ENCODE measurements around the gene ANKH.

The ANKH gene

GRCh38 chr5:14726066-14726838 is 145.3 kb downstream of the ANKH start:
- H3K27me3 ChIP-seq (ENCODE audit: insufficient read depth, low read length), result no peaks in the 10 kb centered on the region
- H3K9ac ChIP-seq (ENCODE audit: low read depth, low read length), result no peak overlapping the region
- peaks cover 22% of the 10 kb centered on the region for H3K4me1 ChIP-seq (ENCODE audit: insufficient read depth, low read length)
- no peaks in the 10 kb centered on the region for H3K36me3 ChIP-seq (ENCODE audit: insufficient read depth, low read depth, low read length)
- H3K27ac ChIP-seq (ENCODE audit: low read length), result no peak overlapping the region
- H3K9me3 ChIP-seq (ENCODE audit: insufficient read depth, low read depth, low read length), result no peaks in the 10 kb centered on the region
- H3K4me3 ChIP-seq (ENCODE audit: low read length), result no peak overlapping the region

- H3K4me1 ChIP-seq (ENCODE audit: insufficient read depth, low read length), result peaks cover 18% of the 10 kb centered on the region
- H3K27ac ChIP-seq (ENCODE audit: low read length), result no peak overlapping the region
These were observed 146.9 kb downstream of the ANKH start for GRCh38 chr5:14724633-14725032.

GRCh38 chr5:14723701-14724132 is 147.9 kb downstream of the ANKH start:
- Histone ChIP-seq H3K4me3 (ENCODE audit: low read length) (no peak overlapping the region), H3K36me3 (ENCODE audit: insufficient read depth, low read depth, low read length) (no peaks in the 10 kb centered on the region), H3K27ac (ENCODE audit: low read length) (no peak overlapping the region), H3K27me3 (ENCODE audit: insufficient read depth, low read length) (no peaks in the 10 kb centered on the region), H3K4me1 (ENCODE audit: insufficient read depth, low read length) (peaks cover 14% of the 10 kb centered on the region), H3K9me3 (ENCODE audit: insufficient read depth, low read depth, low read length) (no peaks in the 10 kb centered on the region), H3K9ac (ENCODE audit: low read depth, low read length) (no peak overlapping the region)

More at GRCh38 chr5:14724633-14725032, 146.9 kb downstream of the ANKH start:
- no peaks in the 10 kb centered on the region for H3K36me3 ChIP-seq (ENCODE audit: insufficient read depth, low read depth, low read length)
- no peak overlapping the region for H3K4me3 ChIP-seq (ENCODE audit: low read length)
- no peaks in the 10 kb centered on the region for H3K27me3 ChIP-seq (ENCODE audit: insufficient read depth, low read length)
- no peak overlapping the region for H3K9ac ChIP-seq (ENCODE audit: low read depth, low read length)
- H3K9me3 ChIP-seq (ENCODE audit: insufficient read depth, low read depth, low read length), result no peaks in the 10 kb centered on the region

GRCh38 chr5:14722923-14723322 is 148.7 kb downstream of the ANKH start:
- Histone ChIP-seq H3K36me3 (ENCODE audit: insufficient read depth, low read depth, low read length) (no peaks in the 10 kb centered on the region), H3K9me3 (ENCODE audit: insufficient read depth, low read depth, low read length) (no peaks in the 10 kb centered on the region), H3K4me1 (ENCODE audit: insufficient read depth, low read length) (peaks cover 9% of the 10 kb centered on the region)

GRCh38 chr5:14721990-14722656 is 149.5 kb downstream of the ANKH start:
- Histone ChIP-seq H3K9me3 (ENCODE audit: insufficient read depth, low read depth, low read length) (no peaks in the 10 kb centered on the region; the same call in 1 of the 2 replicates), H3K9ac (ENCODE audit: low read depth, low read length) (no peak overlapping the region), H3K4me1 (ENCODE audit: insufficient read depth, low read length) (peaks cover 3% of the 10 kb centered on the region), H3K36me3 (ENCODE audit: insufficient read depth, low read depth, low read length) (no peaks in the 10 kb centered on the region), H3K27ac (ENCODE audit: low read length) (no peak overlapping the region), H3K27me3 (ENCODE audit: insufficient read depth, low read length) (no peaks in the 10 kb centered on the region), H3K4me3 (ENCODE audit: low read length) (no peak overlapping the region)

More at GRCh38 chr5:14722923-14723322, 148.7 kb downstream of the ANKH start:
- Histone ChIP-seq H3K4me3 (ENCODE audit: low read length) (no peak overlapping the region), H3K27me3 (ENCODE audit: insufficient read depth, low read length) (no peaks in the 10 kb centered on the region), H3K9ac (ENCODE audit: low read depth, low read length) (no peak overlapping the region), H3K27ac (ENCODE audit: low read length) (no peak overlapping the region)

- no peaks in the 10 kb centered on the region for H3K4me1 ChIP-seq (ENCODE audit: insufficient read depth, low read length)
- H3K9ac ChIP-seq (ENCODE audit: low read depth, low read length), result no peak overlapping the region
- no peaks in the 10 kb centered on the region for H3K27me3 ChIP-seq (ENCODE audit: insufficient read depth, low read length)
- no peak overlapping the region for H3K4me3 ChIP-seq (ENCODE audit: low read length)
- H3K27ac ChIP-seq (ENCODE audit: low read length), result no peak overlapping the region
- H3K36me3 ChIP-seq (ENCODE audit: insufficient read depth, low read depth, low read length), result no peaks in the 10 kb centered on the region
- no peaks in the 10 kb centered on the region; the same call in 1 of the 2 replicates for H3K9me3 ChIP-seq (ENCODE audit: insufficient read depth, low read depth, low read length)
These were observed 151.2 kb downstream of the ANKH start for GRCh38 chr5:14720236-14720923.

GRCh38 chr5:14718778-14719177 is 152.8 kb downstream of the ANKH start:
- Histone ChIP-seq H3K27ac (ENCODE audit: low read length) (no peak overlapping the region), H3K9ac (ENCODE audit: low read depth, low read length) (no peak overlapping the region), H3K4me3 (ENCODE audit: low read length) (no peak overlapping the region), H3K4me1 (ENCODE audit: insufficient read depth, low read length) (no peaks in the 10 kb centered on the region), H3K36me3 (ENCODE audit: insufficient read depth, low read depth, low read length) (peaks cover 5% of the 10 kb centered on the region; the same call in 1 of the 2 replicates), H3K27me3 (ENCODE audit: insufficient read depth, low read length) (no peaks in the 10 kb centered on the region), H3K9me3 (ENCODE audit: insufficient read depth, low read depth, low read length) (no peaks in the 10 kb centered on the region; the same call in 1 of the 2 replicates)

GRCh38 chr5:14716755-14717752 is 154.5 kb downstream of the ANKH start:
- Histone ChIP-seq H3K4me1 (ENCODE audit: insufficient read depth, low read length) (no peaks in the 10 kb centered on the region), H3K9me3 (ENCODE audit: insufficient read depth, low read depth, low read length) (no peaks in the 10 kb centered on the region; the same call in 1 of the 2 replicates), H3K9ac (ENCODE audit: low read depth, low read length) (no peak overlapping the region), H3K4me3 (ENCODE audit: low read length) (no peak overlapping the region), H3K27me3 (ENCODE audit: insufficient read depth, low read length) (no peaks in the 10 kb centered on the region), H3K27ac (ENCODE audit: low read length) (no peak overlapping the region), H3K36me3 (ENCODE audit: insufficient read depth, low read depth, low read length) (peaks cover 18% of the 10 kb centered on the region)

- Histone ChIP-seq H3K9me3 (ENCODE audit: insufficient read depth, low read depth, low read length) (no peaks in the 10 kb centered on the region; the same call in 1 of the 2 replicates), H3K27me3 (ENCODE audit: insufficient read depth, low read length) (no peaks in the 10 kb centered on the region), H3K4me3 (ENCODE audit: low read length) (no peak overlapping the region), H3K9ac (ENCODE audit: low read depth, low read length) (no peak overlapping the region), H3K27ac (ENCODE audit: low read length) (no peak overlapping the region), H3K36me3 (ENCODE audit: insufficient read depth, low read depth, low read length) (peaks cover 28% of the 10 kb centered on the region), H3K4me1 (ENCODE audit: insufficient read depth, low read length) (no peaks in the 10 kb centered on the region)
These were observed 156.1 kb downstream of the ANKH start for GRCh38 chr5:14715481-14715880.

GRCh38 chr5:14714706-14715105 is 156.9 kb downstream of the ANKH start:
- H3K4me1 ChIP-seq (ENCODE audit: insufficient read depth, low read length), result no peaks in the 10 kb centered on the region
- no peaks in the 10 kb centered on the region for H3K27me3 ChIP-seq (ENCODE audit: insufficient read depth, low read length)
- no peaks in the 10 kb centered on the region; the same call in 1 of the 2 replicates for H3K9me3 ChIP-seq (ENCODE audit: insufficient read depth, low read depth, low read length)
- H3K4me3 ChIP-seq (ENCODE audit: low read length), result no peak overlapping the region
- H3K9ac ChIP-seq (ENCODE audit: low read depth, low read length), result no peak overlapping the region
- no peak overlapping the region for H3K27ac ChIP-seq (ENCODE audit: low read length)
- H3K36me3 ChIP-seq (ENCODE audit: insufficient read depth, low read depth, low read length), result peaks cover 36% of the 10 kb centered on the region
